ENCODE results near the gene C12orf43.

DNA sequence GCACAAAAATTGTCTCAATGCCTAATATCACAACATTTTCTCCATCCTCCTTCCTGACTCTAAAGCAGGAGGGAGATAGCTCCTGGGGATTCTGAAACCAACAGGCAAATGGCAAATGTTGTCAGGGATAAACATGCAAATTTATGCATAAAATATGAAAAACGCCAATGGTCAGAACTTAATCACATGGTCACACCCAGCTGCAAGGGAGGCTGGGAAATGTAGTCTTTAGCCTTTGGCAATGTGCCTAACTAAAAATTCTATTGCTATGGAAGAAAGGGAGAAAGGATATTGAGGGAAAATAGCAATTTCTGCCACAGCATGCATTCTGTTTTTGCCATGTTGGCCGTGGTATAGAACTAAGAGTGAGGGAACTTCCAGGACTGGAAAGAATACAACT lies 34.4 kb upstream of the C12orf43 start:
- no peak for TF ChIP-seq POLR2A (IDR thresholded peaks at IDR 0.05; ENCODE audit: extremely low read depth, insufficient read length)
- TF ChIP-seq, protein P1, sequence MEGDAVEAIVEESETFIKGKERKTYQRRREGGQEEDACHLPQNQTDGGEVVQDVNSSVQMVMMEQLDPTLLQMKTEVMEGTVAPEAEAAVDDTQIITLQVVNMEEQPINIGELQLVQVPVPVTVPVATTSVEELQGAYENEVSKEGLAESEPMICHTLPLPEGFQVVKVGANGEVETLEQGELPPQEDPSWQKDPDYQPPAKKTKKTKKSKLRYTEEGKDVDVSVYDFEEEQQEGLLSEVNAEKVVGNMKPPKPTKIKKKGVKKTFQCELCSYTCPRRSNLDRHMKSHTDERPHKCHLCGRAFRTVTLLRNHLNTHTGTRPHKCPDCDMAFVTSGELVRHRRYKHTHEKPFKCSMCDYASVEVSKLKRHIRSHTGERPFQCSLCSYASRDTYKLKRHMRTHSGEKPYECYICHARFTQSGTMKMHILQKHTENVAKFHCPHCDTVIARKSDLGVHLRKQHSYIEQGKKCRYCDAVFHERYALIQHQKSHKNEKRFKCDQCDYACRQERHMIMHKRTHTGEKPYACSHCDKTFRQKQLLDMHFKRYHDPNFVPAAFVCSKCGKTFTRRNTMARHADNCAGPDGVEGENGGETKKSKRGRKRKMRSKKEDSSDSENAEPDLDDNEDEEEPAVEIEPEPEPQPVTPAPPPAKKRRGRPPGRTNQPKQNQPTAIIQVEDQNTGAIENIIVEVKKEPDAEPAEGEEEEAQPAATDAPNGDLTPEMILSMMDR (IDR thresholded peaks at IDR 0.05; ENCODE audit: low read depth, low read length) = no peak
